Testis (tissue), 2 donors: Measurements from ENCODE around the gene ZC3H7A.

Source experiments
- POLR2A ChIP-seq: fragments of 450-650 bp; IDR thresholded peaks from one replicate; pipeline ENCODE4 v1.6.1; 2017; ENCODE audit warnings: antibody characterized with exemption, mild to moderate bottlenecking, moderate library complexity
- TF ChIP-seq, protein P1 (sequence below), 3 experiments: fragments of 450-650 bp in 2 of 3; fragments of 200-600 bp in 1 of 3; sonication (generic) in 1 of 3; IDR thresholded peaks; one replicate each; pipeline ENCODE4 v1.5.1; 2016 to 2019; ENCODE audit warnings: antibody characterized with exemption in 3 of 3, mild to moderate bottlenecking in 2 of 3, moderate library complexity in 1 of 3

- TF ChIP-seq POLR2A, result no peak
- TF ChIP-seq, protein P1, sequence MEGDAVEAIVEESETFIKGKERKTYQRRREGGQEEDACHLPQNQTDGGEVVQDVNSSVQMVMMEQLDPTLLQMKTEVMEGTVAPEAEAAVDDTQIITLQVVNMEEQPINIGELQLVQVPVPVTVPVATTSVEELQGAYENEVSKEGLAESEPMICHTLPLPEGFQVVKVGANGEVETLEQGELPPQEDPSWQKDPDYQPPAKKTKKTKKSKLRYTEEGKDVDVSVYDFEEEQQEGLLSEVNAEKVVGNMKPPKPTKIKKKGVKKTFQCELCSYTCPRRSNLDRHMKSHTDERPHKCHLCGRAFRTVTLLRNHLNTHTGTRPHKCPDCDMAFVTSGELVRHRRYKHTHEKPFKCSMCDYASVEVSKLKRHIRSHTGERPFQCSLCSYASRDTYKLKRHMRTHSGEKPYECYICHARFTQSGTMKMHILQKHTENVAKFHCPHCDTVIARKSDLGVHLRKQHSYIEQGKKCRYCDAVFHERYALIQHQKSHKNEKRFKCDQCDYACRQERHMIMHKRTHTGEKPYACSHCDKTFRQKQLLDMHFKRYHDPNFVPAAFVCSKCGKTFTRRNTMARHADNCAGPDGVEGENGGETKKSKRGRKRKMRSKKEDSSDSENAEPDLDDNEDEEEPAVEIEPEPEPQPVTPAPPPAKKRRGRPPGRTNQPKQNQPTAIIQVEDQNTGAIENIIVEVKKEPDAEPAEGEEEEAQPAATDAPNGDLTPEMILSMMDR (IDR thresholded peaks at IDR 0.05), result no peak
Measured at GRCh38 chr16:11756248-11756647, 40.8 kb downstream of the ZC3H7A start.
